ENCODE measurements around the gene WNT1.

WNT1 gene

GRCh38 chr12:49022558-49023178, 44.5 kb downstream of the WNT1 start:
- no peak overlapping the region for H3K4me3 ChIP-seq (replicated peaks in 1 of 2; ENCODE audit: low read depth in 2 of 2, low read length in 2 of 2)
- TF ChIP-seq, protein P1, sequence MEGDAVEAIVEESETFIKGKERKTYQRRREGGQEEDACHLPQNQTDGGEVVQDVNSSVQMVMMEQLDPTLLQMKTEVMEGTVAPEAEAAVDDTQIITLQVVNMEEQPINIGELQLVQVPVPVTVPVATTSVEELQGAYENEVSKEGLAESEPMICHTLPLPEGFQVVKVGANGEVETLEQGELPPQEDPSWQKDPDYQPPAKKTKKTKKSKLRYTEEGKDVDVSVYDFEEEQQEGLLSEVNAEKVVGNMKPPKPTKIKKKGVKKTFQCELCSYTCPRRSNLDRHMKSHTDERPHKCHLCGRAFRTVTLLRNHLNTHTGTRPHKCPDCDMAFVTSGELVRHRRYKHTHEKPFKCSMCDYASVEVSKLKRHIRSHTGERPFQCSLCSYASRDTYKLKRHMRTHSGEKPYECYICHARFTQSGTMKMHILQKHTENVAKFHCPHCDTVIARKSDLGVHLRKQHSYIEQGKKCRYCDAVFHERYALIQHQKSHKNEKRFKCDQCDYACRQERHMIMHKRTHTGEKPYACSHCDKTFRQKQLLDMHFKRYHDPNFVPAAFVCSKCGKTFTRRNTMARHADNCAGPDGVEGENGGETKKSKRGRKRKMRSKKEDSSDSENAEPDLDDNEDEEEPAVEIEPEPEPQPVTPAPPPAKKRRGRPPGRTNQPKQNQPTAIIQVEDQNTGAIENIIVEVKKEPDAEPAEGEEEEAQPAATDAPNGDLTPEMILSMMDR (IDR thresholded peaks at IDR 0.05; ENCODE audit: low read depth, low read length), result no peak
- DNase-seq (ENCODE audit: low read depth in 2 of 2), result no peak

- no peak overlapping the region for H3K4me3 ChIP-seq (replicated peaks in 1 of 2; ENCODE audit: low read depth in 2 of 2, low read length in 2 of 2)
- DNase-seq (ENCODE audit: low read depth in 2 of 2), result no peak
- TF ChIP-seq, protein P1 (IDR thresholded peaks at IDR 0.05; ENCODE audit: low read depth, low read length), result no peak
Measured at GRCh38 chr12:49023812-49024211, 45.7 kb downstream of the WNT1 start.

DNA sequence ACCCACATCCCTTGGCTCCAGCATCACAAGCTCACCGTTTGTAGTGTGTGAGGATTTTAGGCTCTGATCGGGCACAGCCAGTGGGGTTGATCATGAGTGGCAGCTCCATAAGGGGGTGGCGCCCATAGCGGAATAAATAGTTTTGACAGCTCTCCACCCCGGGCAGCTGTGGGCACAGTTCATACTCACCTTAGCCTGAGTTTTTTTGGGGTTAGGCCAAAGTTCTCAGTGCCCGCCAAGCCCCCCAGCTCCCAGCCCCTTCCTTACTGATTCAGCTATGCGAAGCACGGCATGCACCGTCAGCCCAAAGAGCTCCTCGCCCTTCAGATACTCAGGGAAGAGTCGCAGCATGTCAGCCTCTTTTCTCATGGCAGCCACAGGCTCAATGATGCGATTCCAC, 46.4 kb downstream of the WNT1 start:
- no peak overlapping the region for H3K4me3 ChIP-seq (replicated peaks in 1 of 2; ENCODE audit: low read depth in 2 of 2, low read length in 2 of 2)
- TF ChIP-seq, protein P1 (IDR thresholded peaks at IDR 0.05; ENCODE audit: low read depth, low read length), result no peak
- DNase-seq (ENCODE audit: low read depth in 2 of 2), result no peak

GRCh38 chr12:49025463-49025862, 47.3 kb downstream of the WNT1 start:
- H3K4me3 ChIP-seq (replicated peaks in 1 of 2; ENCODE audit: low read depth in 2 of 2, low read length in 2 of 2), result no peak overlapping the region
- TF ChIP-seq, protein P1 (IDR thresholded peaks at IDR 0.05; ENCODE audit: low read depth, low read length), result no peak
- no peak for DNase-seq (ENCODE audit: low read depth in 2 of 2)

GRCh38 chr12:49026101-49026500, 48.0 kb downstream of the WNT1 start:
- H3K4me3 ChIP-seq (replicated peaks in 1 of 2; ENCODE audit: low read depth in 2 of 2, low read length in 2 of 2), result no peak overlapping the region
- TF ChIP-seq, protein P1 (IDR thresholded peaks at IDR 0.05; ENCODE audit: low read depth, low read length), result no peak
- DNase-seq (ENCODE audit: low read depth in 2 of 2), result no peak

DNA sequence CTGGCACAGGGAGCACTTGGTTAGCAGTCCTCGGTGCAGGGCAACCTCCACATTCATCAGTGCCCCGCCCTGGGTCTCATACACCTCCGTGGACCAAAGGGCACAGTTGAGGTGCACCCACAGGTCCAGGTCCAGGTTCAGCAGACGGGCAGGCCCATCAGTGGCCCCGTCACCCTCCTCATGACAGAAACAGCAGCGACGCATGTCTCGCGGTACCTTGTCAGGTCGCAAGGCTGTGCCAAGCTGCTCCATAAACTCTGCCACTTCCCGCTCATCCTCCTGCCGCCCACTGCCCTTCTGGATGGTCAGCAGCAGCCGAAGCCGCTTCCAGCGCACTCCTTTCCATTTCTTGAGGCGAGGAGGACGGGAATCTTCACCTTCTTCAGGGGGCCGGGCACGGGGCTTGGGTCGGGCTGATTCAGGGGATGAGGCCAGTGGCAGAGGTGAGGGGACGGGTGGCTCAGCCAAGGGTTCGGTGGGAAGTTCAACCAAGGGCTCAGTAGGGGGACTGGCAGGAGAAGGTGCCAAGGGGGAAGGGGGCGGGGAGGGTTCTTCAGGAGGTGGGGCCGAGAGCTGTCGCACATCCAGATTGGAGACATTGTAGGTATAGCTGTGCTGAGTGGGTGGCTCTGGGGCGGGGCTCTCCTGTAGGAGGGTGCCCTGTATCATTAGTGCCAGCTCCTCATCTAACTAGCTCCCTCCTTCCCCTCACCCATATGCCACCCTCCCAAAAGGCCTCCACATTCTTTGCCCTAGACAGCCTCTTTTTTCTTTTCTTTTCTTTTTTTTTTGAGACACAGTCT, 48.8 kb downstream of the WNT1 start:
- H3K4me3 ChIP-seq (replicated peaks in 1 of 2; ENCODE audit: low read depth in 2 of 2, low read length in 2 of 2), result no peak overlapping the region
- TF ChIP-seq, protein P1 (IDR thresholded peaks at IDR 0.05; ENCODE audit: low read depth, low read length), result no peak
- no peak for DNase-seq (ENCODE audit: low read depth in 2 of 2)

Data from cardiac fibroblast (primary cell).